Bone marrow (tissue), 2 donors: ENCODE data around the gene KRTAP3-3.

Experiments
- DNase-seq, 2 donors: peaks; one replicate each; lab custom pipeline; 2025; lab: John Stamatoyannopoulos, UW

The KRTAP3-3 gene

GRCh38 chr17:40958086-40958953, 35.6 kb downstream of the KRTAP3-3 start:
- DNase-seq = no peak

GRCh38 chr17:40956401-40957254, 37.3 kb downstream of the KRTAP3-3 start:
- DNase-seq = no peak

- no peak for DNase-seq
These were observed 40.1 kb downstream of the KRTAP3-3 start for GRCh38 chr17:40953881-40954280.

GRCh38 chr17:40952661-40953060, 41.3 kb downstream of the KRTAP3-3 start:
- DNase-seq = no peak

GRCh38 chr17:40952154-40952553, 41.8 kb downstream of the KRTAP3-3 start:
- no peak for DNase-seq

- no peak for DNase-seq
These were observed 42.8 kb downstream of the KRTAP3-3 start for GRCh38 chr17:40951011-40951622.

- DNase-seq = no peak
These were observed 43.8 kb downstream of the KRTAP3-3 start for GRCh38 chr17:40950176-40950575.

GRCh38 chr17:40949418-40949817, 44.5 kb downstream of the KRTAP3-3 start:
- no peak for DNase-seq

GRCh38 chr17:40947929-40948328, 46.0 kb downstream of the KRTAP3-3 start:
- DNase-seq = no peak

GRCh38 chr17:40945414-40945813, 48.5 kb downstream of the KRTAP3-3 start:
- no peak for DNase-seq

GRCh38 chr17:40944531-40944930, 49.4 kb downstream of the KRTAP3-3 start:
- DNase-seq = no peak
